Ishikawa (cell line): Measurements from ENCODE around the gene PUM1.

ENCODE experiments used
- CEBPB ChIP-seq: IDR thresholded peaks from 2 replicates; pipeline ENCODE4 v1.6.1; 2012
- CREB1 ChIP-seq: IDR thresholded peaks from 2 replicates; pipeline ENCODE4 v1.6.1; 2012; ENCODE audit warnings: low read depth
- EGR1 ChIP-seq: IDR thresholded peaks from 2 replicates; pipeline ENCODE4 v1.6.1; 2012
- EP300 ChIP-seq: IDR thresholded peaks from 2 replicates; pipeline ENCODE4 v1.6.1; 2012; ENCODE audit warnings: borderline replicate concordance
- FOXM1 ChIP-seq: IDR thresholded peaks from 2 replicates; pipeline ENCODE4 v1.6.1; 2012; ENCODE audit warnings: low read depth, borderline replicate concordance
- MAX ChIP-seq: IDR thresholded peaks from 2 replicates; pipeline ENCODE4 v1.6.1; 2012
- NFIC ChIP-seq: IDR thresholded peaks from 2 replicates; pipeline ENCODE4 v1.6.1; 2012
- RAD21 ChIP-seq: IDR thresholded peaks from 2 replicates; pipeline ENCODE4 v1.6.1; 2012; ENCODE audit warnings: low read depth
- REST ChIP-seq: IDR thresholded peaks from 2 replicates; pipeline ENCODE4 v1.6.1; 2012; ENCODE audit warnings: low read depth, mild to moderate bottlenecking
- TAF1 ChIP-seq: IDR thresholded peaks from 2 replicates; pipeline ENCODE4 v1.6.1; 2012; ENCODE audit warnings: low read depth, mild to moderate bottlenecking
- TCF12 ChIP-seq: IDR thresholded peaks from 2 replicates; pipeline ENCODE4 v1.6.1; 2012; ENCODE audit warnings: low read depth
- TEAD4 ChIP-seq: IDR thresholded peaks from 2 replicates; pipeline ENCODE4 v1.6.1; 2012
- USF1 ChIP-seq: IDR thresholded peaks from 2 replicates; pipeline ENCODE4 v1.6.1; 2012
- YY1 ChIP-seq: IDR thresholded peaks from 2 replicates; pipeline ENCODE4 v1.6.1; 2012; ENCODE audit warnings: low read depth
- ZBTB7A ChIP-seq: IDR thresholded peaks from 2 replicates; pipeline ENCODE4 v1.6.1; 2012; ENCODE audit warnings: low read depth

PUM1 gene

GRCh38 chr1:30962609-30963508 is 102.7 kb downstream of the PUM1 start:
- TF ChIP-seq EP300 (no peak), CEBPB (peak; percentile 48; the same call in 1 of the 2 replicates)

GRCh38 chr1:30957560-30958222 is 107.8 kb downstream of the PUM1 start:
- TF ChIP-seq TCF12 (no peak), ZBTB7A (no peak), YY1 (no peak), TAF1 (no peak), EP300 (no peak), CREB1 (no peak), CEBPB (no peak), RAD21 (no peak)

GRCh38 chr1:30955448-30956015 is 110.0 kb downstream of the PUM1 start:
- TF ChIP-seq EP300 (no peak), MAX (no peak)

GRCh38 chr1:30953685-30954084 is 111.8 kb downstream of the PUM1 start:
- no peak for TF ChIP-seq USF1
- TF ChIP-seq EGR1: no peak
- TF ChIP-seq CREB1: no peak
- no peak for TF ChIP-seq MAX
- no peak for TF ChIP-seq EP300
- no peak for TF ChIP-seq RAD21
- no peak for TF ChIP-seq TAF1
- no peak for TF ChIP-seq TCF12
- no peak for TF ChIP-seq TEAD4

- no peak for TF ChIP-seq EGR1
- TF ChIP-seq RAD21: no peak
- TF ChIP-seq CEBPB: no peak
- no peak for TF ChIP-seq TEAD4
- no peak for TF ChIP-seq FOXM1
- no peak for TF ChIP-seq TCF12
- no peak for TF ChIP-seq TAF1
- TF ChIP-seq MAX: no peak
- no peak for TF ChIP-seq NFIC
- TF ChIP-seq REST: no peak
- TF ChIP-seq YY1: no peak
- no peak for TF ChIP-seq EP300
- no peak for TF ChIP-seq CREB1
- no peak for TF ChIP-seq USF1
- no peak for TF ChIP-seq ZBTB7A
Observed at GRCh38 chr1:30952098-30952497, 113.4 kb downstream of the PUM1 start.

GRCh38 chr1:30950700-30951099 is 114.8 kb downstream of the PUM1 start:
- TF ChIP-seq ZBTB7A (no peak), RAD21 (no peak), FOXM1 (no peak), CEBPB (no peak), EP300 (no peak), EGR1 (no peak), NFIC (no peak), TAF1 (no peak), MAX (no peak)

GRCh38 chr1:30950053-30950452 is 115.5 kb downstream of the PUM1 start:
- no peak for TF ChIP-seq YY1
- TF ChIP-seq CEBPB: no peak
- no peak for TF ChIP-seq REST
- no peak for TF ChIP-seq EP300
- TF ChIP-seq NFIC: no peak
- no peak for TF ChIP-seq EGR1
- TF ChIP-seq TAF1: no peak
- TF ChIP-seq USF1: no peak
- TF ChIP-seq RAD21: no peak
- TF ChIP-seq TCF12: no peak
